Breast epithelium (tissue), 4 donors: ENCODE measurements around the gene NR6A1. TPM values are rescaled to one million over a fixed set of nuclear protein-coding genes. Genes with fewer than 3 reads are reported as not detected.

Experiments
- DNase-seq, 2 donors: peaks; one replicate each; pipeline ENCODE4 v3.0.0-alpha.2; 2019; ENCODE audit warnings: low spot score in 2 of 2
- H3K27ac ChIP-seq, 2 donors: fragments of 200-600 bp; sonication (generic) in 1 of 2; one replicate each; pipeline ENCODE4 v1.5.1; 2016 to 2019; ENCODE audit warnings: mild to moderate bottlenecking in 1 of 2
- H3K27me3 ChIP-seq, 2 donors: fragments of 200-600 bp; sonication (generic) in 1 of 2; one replicate each; pipeline versions ENCODE4 v1.5.1 to v1.6.0; 2017 to 2019; ENCODE audit warnings: control low read depth in 1 of 2, mild to moderate bottlenecking in 1 of 2
- H3K36me3 ChIP-seq: fragments of 200-600 bp; one replicate; pipeline ENCODE4 v1.5.1; 2019
- H3K4me1 ChIP-seq, 2 donors: fragments of 200-600 bp; sonication (generic); one replicate each; pipeline ENCODE4 v1.5.1; 2016 to 2019; ENCODE audit warnings: control low read depth in 1 of 2
- H3K4me3 ChIP-seq, 3 donors: fragments of 200-600 bp; sonication (generic); 1 replicate in 2 of 3; 2 replicates in 1 of 3; pipeline ENCODE4 v1.5.1; 2016 to 2019; ENCODE audit warnings: mild to moderate bottlenecking in 3 of 3, moderate library complexity in 2 of 3
- H3K9me3 ChIP-seq, 2 donors: fragments of 200-600 bp; sonication (generic) in 1 of 2; one replicate each; pipeline ENCODE4 v1.5.1; 2016 to 2019; ENCODE audit warnings: control low read depth in 1 of 2
- CTCF ChIP-seq, 3 donors: fragments of 450-650 bp; IDR thresholded peaks; one replicate each; pipeline ENCODE4 v1.5.1; 2016 to 2017; ENCODE audit warnings: antibody characterized with exemption in 3 of 3, mild to moderate bottlenecking in 3 of 3, moderate library complexity in 3 of 3
- POLR2A ChIP-seq: fragments of 450-650 bp; IDR thresholded peaks from one replicate; pipeline ENCODE4 v1.6.1; 2016; ENCODE audit warnings: antibody characterized with exemption, mild to moderate bottlenecking, moderate library complexity
- POLR2AphosphoS5 ChIP-seq, 3 donors: sonication (generic); formaldehyde crosslinking; IDR thresholded peaks; one replicate each; pipeline ENCODE4 v1.6.1; 2017; ENCODE audit warnings: antibody characterized with exemption in 3 of 3
- intact Hi-C: fragments of 100-400 bp; cut with DNase I; formaldehyde crosslinking; loops from one replicate; pipeline ENCODE4 v1.15.1; 2023; ENCODE audit warnings: low total_unique reads
- total RNA-seq, 3 donors: library from RNA; depleted of rRNA; stranded (reverse); fragments of >200 nt; gene quantifications; one replicate each; pipeline ENCODE4 v1.1.0, GENCODE V29; 2016

NR6A1 gene
- total RNA-seq, 3 donors from 2014 or later = 1.3 to 5.3 (median 3.9) TPM

GRCh38 chr9:124707666-124708065 is 63.4 kb downstream of the NR6A1 start:
- TF ChIP-seq CTCF (IDR thresholded peaks at IDR 0.05) (no peak), POLR2A (no peak), POLR2AphosphoS5 (IDR thresholded peaks at IDR 0.05) (no peak)
- no peak overlapping the region for H3K4me3 ChIP-seq
- no peak for DNase-seq
- H3K4me1 ChIP-seq = no peaks in the 10 kb centered on the region
- H3K9me3 ChIP-seq = no peaks in the 10 kb centered on the region
- intact Hi-C loops = no loop called here
- no peaks in the 10 kb centered on the region for H3K27me3 ChIP-seq
- H3K36me3 ChIP-seq = no peaks in the 10 kb centered on the region
- H3K27ac ChIP-seq = no peak overlapping the region

- H3K36me3 ChIP-seq = no peaks in the 10 kb centered on the region
- no peak for DNase-seq
- H3K27ac ChIP-seq = no peak overlapping the region
- H3K4me3 ChIP-seq = no peak overlapping the region
- no peaks in the 10 kb centered on the region for H3K27me3 ChIP-seq
- TF ChIP-seq POLR2A = no peak
- TF ChIP-seq CTCF (IDR thresholded peaks at IDR 0.05) = no peak
- no peak for TF ChIP-seq POLR2AphosphoS5 (IDR thresholded peaks at IDR 0.05)
- no peaks in the 10 kb centered on the region for H3K9me3 ChIP-seq
- H3K4me1 ChIP-seq = no peaks in the 10 kb centered on the region
- intact Hi-C loops = no loop called here
Observed at GRCh38 chr9:124706685-124707084, 64.4 kb downstream of the NR6A1 start.

GRCh38 chr9:124699575-124699974 is 71.5 kb downstream of the NR6A1 start:
- no peak for DNase-seq
- TF ChIP-seq POLR2AphosphoS5 (IDR thresholded peaks at IDR 0.05) = no peak
- TF ChIP-seq POLR2A = no peak
- TF ChIP-seq CTCF (IDR thresholded peaks at IDR 0.05) = no peak
- intact Hi-C loops = no loop called here

GRCh38 chr9:124698265-124698664 is 72.8 kb downstream of the NR6A1 start:
- no peaks in the 10 kb centered on the region for H3K36me3 ChIP-seq
- intact Hi-C loops = no loop called here
- DNase-seq = no peak
- TF ChIP-seq CTCF (IDR thresholded peaks at IDR 0.05) (no peak), POLR2A (no peak), POLR2AphosphoS5 (IDR thresholded peaks at IDR 0.05) (no peak)
- H3K27ac ChIP-seq = no peak overlapping the region
- no peaks in the 10 kb centered on the region for H3K4me1 ChIP-seq
- H3K4me3 ChIP-seq = no peak overlapping the region
- no peaks in the 10 kb centered on the region for H3K27me3 ChIP-seq
- H3K9me3 ChIP-seq = no peaks in the 10 kb centered on the region

More at GRCh38 chr9:124699575-124699974, 71.5 kb downstream of the NR6A1 start:
- no peaks in the 10 kb centered on the region for H3K27me3 ChIP-seq
- H3K4me3 ChIP-seq = no peak overlapping the region
- H3K27ac ChIP-seq = no peak overlapping the region
- no peaks in the 10 kb centered on the region for H3K4me1 ChIP-seq
- no peaks in the 10 kb centered on the region for H3K36me3 ChIP-seq
- no peaks in the 10 kb centered on the region for H3K9me3 ChIP-seq

- no peaks in the 10 kb centered on the region for H3K27me3 ChIP-seq
- no peak overlapping the region for H3K27ac ChIP-seq
- no peaks in the 10 kb centered on the region for H3K9me3 ChIP-seq
- no peaks in the 10 kb centered on the region for H3K4me1 ChIP-seq
- no peaks in the 10 kb centered on the region for H3K36me3 ChIP-seq
- no peak for DNase-seq
- no peak for TF ChIP-seq POLR2AphosphoS5 (IDR thresholded peaks at IDR 0.05)
- no peak for TF ChIP-seq POLR2A
- no peak for TF ChIP-seq CTCF (IDR thresholded peaks at IDR 0.05)
- H3K4me3 ChIP-seq = no peak overlapping the region
- intact Hi-C loops = no loop called here
Observed at GRCh38 chr9:124697326-124698200, 73.5 kb downstream of the NR6A1 start.
